ENCODE measurements around the gene ROR1. TPM values are rescaled to one million over a fixed set of nuclear protein-coding genes. Genes with fewer than 3 reads are reported as not detected.

The ROR1 gene
- total RNA-seq, 1 donor from 2014 or later = 0.26 TPM

DNA sequence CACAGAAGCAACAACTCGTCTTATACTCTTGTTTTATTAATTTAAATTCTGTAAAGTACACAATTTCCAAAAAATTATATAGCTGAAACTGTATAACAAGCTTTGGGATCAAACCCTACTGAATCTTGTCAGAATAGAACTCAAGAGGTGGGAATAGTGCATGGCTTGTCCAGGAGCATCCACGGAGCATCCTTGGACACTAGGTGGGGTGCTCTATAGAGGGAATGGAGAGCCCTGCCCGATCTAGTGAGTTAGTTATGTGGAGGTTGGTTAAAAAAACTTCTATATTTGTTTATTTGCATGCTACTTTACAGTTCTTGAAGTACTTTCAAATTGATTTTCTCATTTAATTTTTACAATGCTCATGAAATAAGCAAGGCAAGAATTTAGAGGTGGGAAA lies 28.3 kb downstream of the ROR1 start:
- TF ChIP-seq, protein P1, sequence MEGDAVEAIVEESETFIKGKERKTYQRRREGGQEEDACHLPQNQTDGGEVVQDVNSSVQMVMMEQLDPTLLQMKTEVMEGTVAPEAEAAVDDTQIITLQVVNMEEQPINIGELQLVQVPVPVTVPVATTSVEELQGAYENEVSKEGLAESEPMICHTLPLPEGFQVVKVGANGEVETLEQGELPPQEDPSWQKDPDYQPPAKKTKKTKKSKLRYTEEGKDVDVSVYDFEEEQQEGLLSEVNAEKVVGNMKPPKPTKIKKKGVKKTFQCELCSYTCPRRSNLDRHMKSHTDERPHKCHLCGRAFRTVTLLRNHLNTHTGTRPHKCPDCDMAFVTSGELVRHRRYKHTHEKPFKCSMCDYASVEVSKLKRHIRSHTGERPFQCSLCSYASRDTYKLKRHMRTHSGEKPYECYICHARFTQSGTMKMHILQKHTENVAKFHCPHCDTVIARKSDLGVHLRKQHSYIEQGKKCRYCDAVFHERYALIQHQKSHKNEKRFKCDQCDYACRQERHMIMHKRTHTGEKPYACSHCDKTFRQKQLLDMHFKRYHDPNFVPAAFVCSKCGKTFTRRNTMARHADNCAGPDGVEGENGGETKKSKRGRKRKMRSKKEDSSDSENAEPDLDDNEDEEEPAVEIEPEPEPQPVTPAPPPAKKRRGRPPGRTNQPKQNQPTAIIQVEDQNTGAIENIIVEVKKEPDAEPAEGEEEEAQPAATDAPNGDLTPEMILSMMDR (IDR thresholded peaks at IDR 0.05; ENCODE audit: insufficient read depth, low read length, severe bottlenecking) = no peak
- H3K27me3 ChIP-seq (ENCODE audit: control insufficient read depth, insufficient read depth, low read length) = no peaks in the 10 kb centered on the region
- FAIRE-seq (no peak), DNase-seq (ENCODE audit: low read depth) (no peak)
- H3K36me3 ChIP-seq (ENCODE audit: control insufficient read depth, insufficient read depth, low read length) = no peaks in the 10 kb centered on the region
- no peak overlapping the region for H3K4me3 ChIP-seq (ENCODE audit: low read depth, low read length)

DNA sequence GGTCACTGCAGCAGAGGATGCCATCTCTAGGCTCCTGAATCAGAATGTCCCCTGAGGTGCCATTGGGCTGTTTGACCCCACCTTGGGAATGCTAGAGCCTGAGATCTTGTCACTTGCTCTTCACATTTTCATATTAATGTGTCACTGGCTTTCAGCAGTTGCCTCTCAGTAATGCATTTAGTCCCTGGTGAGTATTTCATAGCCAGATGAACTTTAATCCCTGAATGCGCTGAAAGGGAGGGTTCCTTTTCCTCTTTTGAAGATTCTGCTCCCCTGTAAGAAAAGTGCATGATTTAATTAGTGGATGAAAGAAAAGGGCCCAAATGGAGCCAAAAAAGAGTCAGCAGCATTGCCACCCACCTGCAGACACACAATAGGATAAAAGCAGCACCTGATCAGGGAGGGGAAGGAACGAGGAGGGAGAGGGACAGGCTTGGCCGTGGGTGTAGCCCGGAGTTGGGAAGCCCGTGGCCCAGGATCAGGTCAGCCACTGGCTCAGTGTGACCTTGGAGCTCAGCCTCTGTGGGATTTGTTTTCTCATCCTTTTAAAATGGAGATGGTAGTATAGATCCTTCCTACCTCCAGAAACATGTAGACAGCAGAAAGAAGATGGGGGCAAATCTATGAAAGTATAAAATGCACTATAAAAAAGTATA lies 31.1 kb downstream of the ROR1 start:
- FAIRE-seq (peak; percentile 60), DNase-seq (ENCODE audit: low read depth) (no peak)
- Histone ChIP-seq H3K27me3 (ENCODE audit: control insufficient read depth, insufficient read depth, low read length) (no peaks in the 10 kb centered on the region), H3K4me3 (ENCODE audit: low read depth, low read length) (no peak overlapping the region), H3K36me3 (ENCODE audit: control insufficient read depth, insufficient read depth, low read length) (no peaks in the 10 kb centered on the region)
- TF ChIP-seq, protein P1 (IDR thresholded peaks at IDR 0.05; ENCODE audit: insufficient read depth, low read length, severe bottlenecking) = no peak

DNA sequence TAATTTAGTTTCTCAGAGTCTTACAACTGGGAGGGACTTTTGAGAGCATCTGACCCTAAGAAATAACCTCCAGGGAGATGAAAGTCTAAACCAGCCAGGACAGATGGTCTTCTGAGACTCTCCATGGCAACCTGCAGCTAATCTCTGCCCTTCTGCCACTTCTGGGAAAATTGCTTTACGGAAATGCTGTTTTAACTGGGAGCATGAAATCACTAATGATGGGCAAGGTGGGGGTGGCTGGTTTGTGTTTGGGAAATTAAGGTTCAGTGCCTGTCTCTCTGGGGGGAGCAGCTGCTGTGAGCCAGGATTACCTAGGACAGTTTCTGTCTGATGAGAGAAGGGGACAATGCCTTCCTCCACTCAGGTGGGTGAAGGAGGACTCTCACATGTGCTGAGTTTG lies 33.2 kb downstream of the ROR1 start:
- TF ChIP-seq, protein P1 (IDR thresholded peaks at IDR 0.05; ENCODE audit: insufficient read depth, low read length, severe bottlenecking) = no peak
- H3K4me3 ChIP-seq (ENCODE audit: low read depth, low read length) = no peak overlapping the region
- no peaks in the 10 kb centered on the region for H3K36me3 ChIP-seq (ENCODE audit: control insufficient read depth, insufficient read depth, low read length)
- no peaks in the 10 kb centered on the region for H3K27me3 ChIP-seq (ENCODE audit: control insufficient read depth, insufficient read depth, low read length)
- DNase-seq (ENCODE audit: low read depth) (no peak), FAIRE-seq (no peak)

DNA sequence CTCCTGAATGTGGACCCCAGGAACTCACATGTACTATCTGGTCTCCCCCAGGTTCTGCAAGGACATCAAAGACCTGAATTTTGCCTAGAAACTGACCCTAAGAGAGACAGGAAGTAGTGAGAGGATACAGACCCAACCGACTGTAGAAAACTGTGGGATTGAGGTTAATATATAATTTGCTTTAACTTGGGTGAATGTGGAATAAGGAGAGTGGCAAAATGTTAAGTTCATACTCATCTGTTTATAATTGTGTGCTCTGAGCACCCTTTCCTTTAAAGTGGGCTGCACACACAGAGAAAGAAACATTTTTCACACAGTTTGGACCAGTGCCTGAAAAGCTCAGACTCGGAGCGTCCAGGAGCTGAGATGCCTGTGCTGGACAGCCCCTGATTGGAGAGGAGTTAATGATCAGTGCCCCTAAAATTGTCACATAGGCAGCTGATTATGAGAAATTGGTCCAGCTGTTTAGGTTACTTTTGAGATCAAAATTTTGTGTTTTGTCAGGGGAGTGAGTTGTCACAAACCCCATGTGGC lies 37.2 kb downstream of the ROR1 start:
- no peak for FAIRE-seq
- Histone ChIP-seq H3K4me3 (ENCODE audit: low read depth, low read length) (no peak overlapping the region), H3K36me3 (ENCODE audit: control insufficient read depth, insufficient read depth, low read length) (no peaks in the 10 kb centered on the region), H3K27me3 (ENCODE audit: control insufficient read depth, insufficient read depth, low read length) (no peaks in the 10 kb centered on the region)
- DNase-seq (ENCODE audit: low read depth) = no peak
- TF ChIP-seq, protein P1 (IDR thresholded peaks at IDR 0.05; ENCODE audit: insufficient read depth, low read length, severe bottlenecking) = no peak

DNA sequence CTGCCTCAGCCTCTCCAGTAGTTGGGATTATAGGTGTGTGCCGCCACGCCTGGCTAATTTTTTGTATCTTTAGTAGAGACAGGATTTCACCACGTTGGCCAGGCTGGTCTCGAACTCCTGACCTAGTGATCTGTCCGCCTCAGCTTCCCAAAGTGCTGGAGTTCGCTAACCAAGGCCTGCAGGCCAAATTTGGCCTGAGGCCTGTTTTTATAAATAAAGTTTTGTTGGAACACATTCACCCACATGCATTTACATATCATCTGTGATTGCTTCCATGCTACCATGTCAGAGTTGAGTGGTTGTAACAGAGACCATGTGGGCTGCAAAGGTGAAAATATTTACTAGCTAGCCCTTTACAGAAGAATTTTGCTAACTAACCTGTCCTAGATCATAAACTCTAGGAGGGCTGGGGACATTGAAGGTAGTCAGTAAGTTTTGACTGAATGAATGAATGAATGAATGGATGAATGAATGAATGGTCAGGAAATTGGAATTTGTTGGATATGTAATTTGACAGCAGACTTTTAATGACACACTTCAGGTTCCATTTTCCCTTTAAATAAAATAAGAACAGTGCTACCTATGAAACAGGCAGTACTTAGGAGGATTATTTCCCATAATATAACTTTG lies 38.4 kb downstream of the ROR1 start:
- FAIRE-seq (no peak), DNase-seq (ENCODE audit: low read depth) (no peak)
- no peak overlapping the region for H3K4me3 ChIP-seq (ENCODE audit: low read depth, low read length)
- TF ChIP-seq, protein P1 (IDR thresholded peaks at IDR 0.05; ENCODE audit: insufficient read depth, low read length, severe bottlenecking) = no peak
- H3K27me3 ChIP-seq (ENCODE audit: control insufficient read depth, insufficient read depth, low read length) = no peaks in the 10 kb centered on the region
- no peaks in the 10 kb centered on the region for H3K36me3 ChIP-seq (ENCODE audit: control insufficient read depth, insufficient read depth, low read length)
